ENCODE results near the gene BEND7.

BEND7 gene

DNA sequence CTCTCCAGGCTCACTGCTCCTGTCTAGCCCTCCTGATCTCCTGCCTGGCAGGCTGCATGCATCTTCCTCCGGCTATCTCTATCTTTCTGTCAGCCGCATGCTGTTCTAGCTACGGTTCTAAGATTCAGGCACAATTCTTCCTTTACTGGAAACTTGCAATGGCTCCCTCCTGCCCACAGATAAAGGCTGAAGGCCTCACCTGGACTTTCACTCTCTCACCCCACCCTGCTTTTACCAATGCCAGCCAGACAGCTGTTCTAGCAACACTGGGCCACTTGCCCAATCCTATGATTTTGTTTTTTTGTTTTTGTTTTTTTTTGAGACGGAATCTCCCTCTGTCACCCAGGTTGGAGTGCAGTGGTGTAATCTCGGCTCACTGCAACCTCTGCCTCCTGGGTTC, 38.3 kb downstream of the BEND7 start:
- H3K4me3 ChIP-seq (ENCODE audit: low read depth in 1 of 5, low read length in 5 of 5) = no peak overlapping the region
- no peak overlapping the region for H3K9ac ChIP-seq (ENCODE audit: low read length in 5 of 5)
- H3K27me3 ChIP-seq (ENCODE audit: control insufficient read depth in 5 of 5, insufficient read depth in 4 of 5, low read length in 5 of 5) = no peaks in the 10 kb centered on the region
- H3K4me1 ChIP-seq (ENCODE audit: control insufficient read depth in 5 of 5, insufficient read depth in 5 of 5, low read length in 5 of 5) = no peaks in the 10 kb centered on the region
- H3K36me3 ChIP-seq (ENCODE audit: control insufficient read depth in 5 of 5, insufficient read depth in 5 of 5, low read length in 5 of 5) = peaks cover 0 to 15% (median 12%) of the 10 kb centered on the region in 5 donors
- H3K9me3 ChIP-seq (ENCODE audit: control insufficient read depth in 5 of 5, low read length in 5 of 5) = no peaks in the 10 kb centered on the region
- H3K27ac ChIP-seq (ENCODE audit: low read depth, low read length) = no peak overlapping the region

DNA sequence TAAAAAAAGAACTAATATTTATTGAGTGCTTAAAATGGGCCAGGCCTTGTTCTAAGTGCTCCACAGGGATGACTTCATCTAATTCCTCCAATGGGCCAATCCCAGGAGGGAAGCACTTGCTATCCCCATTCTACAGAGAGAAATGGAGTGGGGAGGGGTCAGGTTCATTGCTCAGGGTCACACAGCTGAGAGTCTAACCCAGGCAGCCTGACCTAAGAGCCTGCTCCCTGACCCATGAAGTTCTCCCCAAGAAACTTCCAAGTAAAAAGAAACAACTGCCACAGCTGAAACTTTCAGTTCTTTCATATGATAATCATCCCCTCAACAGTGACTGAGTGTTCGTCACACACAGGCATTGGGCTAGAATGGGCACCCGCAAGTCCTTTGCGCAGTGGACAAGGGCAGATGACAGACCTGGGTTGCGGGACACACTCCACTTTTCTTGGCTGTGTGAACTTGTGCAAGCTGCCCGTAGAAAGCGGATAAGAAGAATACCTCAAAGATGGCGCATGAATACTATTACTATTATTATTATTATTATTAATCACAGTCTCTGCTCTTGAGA, 39.7 kb downstream of the BEND7 start:
- H3K4me3 ChIP-seq (ENCODE audit: low read depth in 1 of 5, low read length in 5 of 5) = no peak overlapping the region
- H3K27me3 ChIP-seq (ENCODE audit: control insufficient read depth in 5 of 5, insufficient read depth in 4 of 5, low read length in 5 of 5) = no peaks in the 10 kb centered on the region
- H3K9ac ChIP-seq (ENCODE audit: low read length in 5 of 5) = no peak overlapping the region
- H3K36me3 ChIP-seq (ENCODE audit: control insufficient read depth in 5 of 5, insufficient read depth in 5 of 5, low read length in 5 of 5) = peaks cover 0 to 13% (median 10%) of the 10 kb centered on the region in 5 donors
- no peak overlapping the region for H3K27ac ChIP-seq (ENCODE audit: low read depth, low read length)
- no peaks in the 10 kb centered on the region for H3K9me3 ChIP-seq (ENCODE audit: control insufficient read depth in 5 of 5, low read length in 5 of 5)
- H3K4me1 ChIP-seq (ENCODE audit: control insufficient read depth in 5 of 5, insufficient read depth in 5 of 5, low read length in 5 of 5) = no peaks in the 10 kb centered on the region

DNA sequence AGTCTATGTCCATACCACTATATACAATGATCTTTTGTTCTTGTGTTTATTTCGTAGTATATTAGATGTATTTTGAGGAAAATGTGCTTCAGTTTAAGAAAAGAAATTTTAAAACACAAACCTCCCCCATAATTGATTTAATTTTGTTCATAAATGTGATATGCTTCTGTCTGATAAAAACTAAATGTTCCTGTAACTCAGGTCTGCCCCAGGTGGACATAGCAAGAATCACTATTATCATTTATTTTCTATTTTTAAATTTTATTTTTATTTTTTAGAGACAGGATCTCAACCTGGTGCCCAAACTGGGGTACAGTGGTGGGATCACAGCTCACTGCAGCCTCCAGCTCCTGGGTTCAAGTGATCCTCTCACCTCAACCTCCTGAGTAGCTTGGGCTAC, 43.2 kb downstream of the BEND7 start:
- Histone ChIP-seq H3K4me1 (ENCODE audit: control insufficient read depth in 5 of 5, insufficient read depth in 5 of 5, low read length in 5 of 5) (peaks cover 0 to 4% (median 0%) of the 10 kb centered on the region in 5 donors), H3K4me3 (ENCODE audit: low read depth in 1 of 5, low read length in 5 of 5) (no peak overlapping the region), H3K36me3 (ENCODE audit: control insufficient read depth in 5 of 5, insufficient read depth in 5 of 5, low read length in 5 of 5) (peaks cover 0 to 27% (median 14%) of the 10 kb centered on the region in 5 donors)

DNA sequence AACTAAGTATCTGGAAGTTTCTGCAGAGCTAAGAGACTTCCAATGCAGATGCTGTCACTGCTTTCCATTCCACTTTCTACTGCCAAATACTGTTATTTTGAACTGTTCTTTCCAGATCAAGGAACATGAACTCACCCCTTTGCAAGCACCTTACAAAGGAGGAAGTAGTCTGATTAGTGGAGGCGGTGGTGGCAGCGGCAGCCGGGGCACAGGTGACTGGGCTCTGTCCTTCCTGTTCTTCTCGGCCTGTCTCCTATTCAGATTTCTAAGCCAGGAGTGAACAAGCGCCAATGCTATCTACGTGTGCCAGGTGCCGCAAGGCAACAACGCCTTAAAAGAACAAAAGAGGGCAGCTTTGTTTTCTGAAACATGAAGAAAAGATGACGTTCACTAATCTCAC, 44.9 kb downstream of the BEND7 start:
- Histone ChIP-seq H3K4me3 (ENCODE audit: low read depth in 1 of 5, low read length in 5 of 5) (no peak overlapping the region), H3K4me1 (ENCODE audit: control insufficient read depth in 5 of 5, insufficient read depth in 5 of 5, low read length in 5 of 5) (peaks cover 0 to 4% (median 0%) of the 10 kb centered on the region in 5 donors), H3K9me3 (ENCODE audit: control insufficient read depth in 5 of 5, low read length in 5 of 5) (no peaks in the 10 kb centered on the region), H3K27ac (ENCODE audit: low read depth, low read length) (no peak overlapping the region), H3K36me3 (ENCODE audit: control insufficient read depth in 5 of 5, insufficient read depth in 5 of 5, low read length in 5 of 5) (peaks cover 2 to 26% (median 13%) of the 10 kb centered on the region in 5 donors), H3K9ac (ENCODE audit: low read length in 5 of 5) (no peak overlapping the region), H3K27me3 (ENCODE audit: control insufficient read depth in 5 of 5, insufficient read depth in 4 of 5, low read length in 5 of 5) (no peaks in the 10 kb centered on the region)

More for the DNA sequence above, 43.2 kb downstream of the BEND7 start:
- H3K27me3 ChIP-seq (ENCODE audit: control insufficient read depth in 5 of 5, insufficient read depth in 4 of 5, low read length in 5 of 5) = no peaks in the 10 kb centered on the region
- no peaks in the 10 kb centered on the region for H3K9me3 ChIP-seq (ENCODE audit: control insufficient read depth in 5 of 5, low read length in 5 of 5)
- H3K9ac ChIP-seq (ENCODE audit: low read length in 5 of 5) = no peak overlapping the region
- H3K27ac ChIP-seq (ENCODE audit: low read depth, low read length) = no peak overlapping the region

DNA sequence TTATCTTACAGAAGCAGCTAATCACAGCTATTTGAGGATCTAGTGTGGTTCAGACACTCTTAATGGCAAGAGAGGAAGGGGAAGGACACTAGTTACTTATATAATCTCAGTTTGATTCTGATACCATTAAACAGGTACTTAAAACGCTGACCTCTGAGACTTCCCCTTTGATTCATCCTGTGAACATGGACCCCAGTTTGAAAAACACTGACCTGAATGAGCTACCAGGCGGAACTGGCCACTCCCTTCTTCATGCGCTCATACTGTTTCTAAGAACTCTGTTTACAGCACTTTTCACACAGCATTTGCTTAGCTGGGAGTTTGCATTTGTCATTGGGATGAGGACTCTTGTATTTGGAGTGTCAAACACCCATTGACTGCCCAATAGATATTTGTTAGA, 45.7 kb downstream of the BEND7 start:
- Histone ChIP-seq H3K36me3 (ENCODE audit: control insufficient read depth in 5 of 5, insufficient read depth in 5 of 5, low read length in 5 of 5) (peaks cover 2 to 26% (median 13%) of the 10 kb centered on the region in 5 donors), H3K4me1 (ENCODE audit: control insufficient read depth in 5 of 5, insufficient read depth in 5 of 5, low read length in 5 of 5) (peaks cover 0 to 4% (median 0%) of the 10 kb centered on the region in 5 donors), H3K4me3 (ENCODE audit: low read depth in 1 of 5, low read length in 5 of 5) (no peak overlapping the region), H3K27ac (ENCODE audit: low read depth, low read length) (no peak overlapping the region), H3K9me3 (ENCODE audit: control insufficient read depth in 5 of 5, low read length in 5 of 5) (no peaks in the 10 kb centered on the region), H3K9ac (ENCODE audit: low read length in 5 of 5) (no peak overlapping the region), H3K27me3 (ENCODE audit: control insufficient read depth in 5 of 5, insufficient read depth in 4 of 5, low read length in 5 of 5) (no peaks in the 10 kb centered on the region)

DNA sequence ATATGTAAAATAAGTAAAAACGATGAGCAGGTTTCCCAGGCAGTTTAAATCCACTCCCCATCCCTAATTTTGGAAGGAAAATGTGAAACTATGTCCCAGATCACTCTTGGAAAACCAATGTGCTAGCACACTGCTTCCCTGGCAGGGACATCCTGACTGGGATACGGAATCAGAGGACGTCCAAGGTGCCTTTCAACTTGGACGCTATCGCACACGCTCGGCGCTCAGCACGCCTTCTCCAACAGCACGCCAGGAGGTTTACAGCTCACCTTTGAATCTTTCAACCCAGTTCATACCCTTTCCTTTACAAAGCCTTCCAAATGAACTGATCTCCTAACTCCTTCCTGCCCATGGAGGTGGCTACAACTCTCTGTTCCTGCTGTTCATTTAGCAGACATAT, 47.1 kb downstream of the BEND7 start:
- H3K27me3 ChIP-seq (ENCODE audit: control insufficient read depth in 5 of 5, insufficient read depth in 4 of 5, low read length in 5 of 5) = no peaks in the 10 kb centered on the region
- peaks cover 2 to 26% (median 13%) of the 10 kb centered on the region in 5 donors for H3K36me3 ChIP-seq (ENCODE audit: control insufficient read depth in 5 of 5, insufficient read depth in 5 of 5, low read length in 5 of 5)
- H3K4me3 ChIP-seq (ENCODE audit: low read depth in 1 of 5, low read length in 5 of 5) = no peak overlapping the region
- no peak overlapping the region for H3K27ac ChIP-seq (ENCODE audit: low read depth, low read length)
- H3K4me1 ChIP-seq (ENCODE audit: control insufficient read depth in 5 of 5, insufficient read depth in 5 of 5, low read length in 5 of 5) = peaks cover 0 to 4% (median 0%) of the 10 kb centered on the region in 5 donors
- H3K9me3 ChIP-seq (ENCODE audit: control insufficient read depth in 5 of 5, low read length in 5 of 5) = no peaks in the 10 kb centered on the region
- H3K9ac ChIP-seq (ENCODE audit: low read length in 5 of 5) = no peak overlapping the region

DNA sequence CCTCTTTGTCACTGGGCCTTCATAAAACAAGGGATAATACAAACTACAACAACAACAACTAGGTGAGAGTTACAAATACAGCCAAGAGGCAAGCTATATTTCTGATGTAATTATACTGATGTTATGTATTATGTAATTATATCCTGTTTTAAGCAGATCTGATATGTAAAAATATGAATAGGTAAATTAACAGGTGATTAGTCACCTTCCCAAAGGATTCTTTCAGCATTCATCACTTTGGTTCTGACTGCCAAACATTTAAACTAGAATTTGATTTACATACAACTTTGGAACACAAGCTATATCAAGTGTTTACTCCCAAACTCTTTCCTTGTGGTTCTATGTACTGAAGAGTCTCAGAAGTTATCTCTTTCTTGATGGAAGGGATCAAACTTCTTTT, 53.7 kb downstream of the BEND7 start:
- H3K9ac ChIP-seq (ENCODE audit: low read length in 5 of 5) = no peak overlapping the region
- no peak overlapping the region for H3K27ac ChIP-seq (ENCODE audit: low read depth, low read length)
- H3K4me1 ChIP-seq (ENCODE audit: control insufficient read depth in 5 of 5, insufficient read depth in 5 of 5, low read length in 5 of 5) = no peaks in the 10 kb centered on the region
- no peak overlapping the region for H3K4me3 ChIP-seq (ENCODE audit: low read depth in 1 of 5, low read length in 5 of 5)
- H3K36me3 ChIP-seq (ENCODE audit: control insufficient read depth in 5 of 5, insufficient read depth in 5 of 5, low read length in 5 of 5) = peaks cover 3 to 16% (median 14%) of the 10 kb centered on the region in 5 donors
- H3K9me3 ChIP-seq (ENCODE audit: control insufficient read depth in 5 of 5, low read length in 5 of 5) = no peaks in the 10 kb centered on the region
- no peaks in the 10 kb centered on the region for H3K27me3 ChIP-seq (ENCODE audit: control insufficient read depth in 5 of 5, insufficient read depth in 4 of 5, low read length in 5 of 5)

DNA sequence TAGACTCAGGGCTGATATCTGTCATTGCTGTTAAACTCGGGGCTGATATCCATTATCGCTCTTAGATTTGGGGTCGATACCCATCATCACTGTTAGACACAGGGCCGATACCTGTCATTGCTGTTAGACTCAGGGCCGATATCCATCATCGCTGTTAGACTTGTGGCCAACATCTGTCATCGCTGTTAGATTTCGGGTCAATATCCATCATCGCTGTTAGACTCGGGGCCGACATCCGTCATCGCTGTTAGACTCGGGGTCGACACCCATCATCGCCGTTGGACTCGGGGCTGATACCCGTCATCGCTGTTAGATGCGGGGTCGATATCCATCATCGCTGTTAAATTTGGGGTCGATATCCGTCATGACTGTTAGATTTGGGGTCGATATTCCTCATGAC, 54.8 kb downstream of the BEND7 start:
- H3K4me1 ChIP-seq (ENCODE audit: control insufficient read depth in 5 of 5, insufficient read depth in 5 of 5, low read length in 5 of 5) = no peaks in the 10 kb centered on the region
- H3K9ac ChIP-seq (ENCODE audit: low read length in 5 of 5) = no peak overlapping the region
- H3K27ac ChIP-seq (ENCODE audit: low read depth, low read length) = no peak overlapping the region
- H3K9me3 ChIP-seq (ENCODE audit: control insufficient read depth in 5 of 5, low read length in 5 of 5) = no peaks in the 10 kb centered on the region
- no peaks in the 10 kb centered on the region for H3K27me3 ChIP-seq (ENCODE audit: control insufficient read depth in 5 of 5, insufficient read depth in 4 of 5, low read length in 5 of 5)
- peaks cover 0 to 14% (median 12%) of the 10 kb centered on the region in 5 donors for H3K36me3 ChIP-seq (ENCODE audit: control insufficient read depth in 5 of 5, insufficient read depth in 5 of 5, low read length in 5 of 5)
- no peak overlapping the region for H3K4me3 ChIP-seq (ENCODE audit: low read depth in 1 of 5, low read length in 5 of 5)

DNA sequence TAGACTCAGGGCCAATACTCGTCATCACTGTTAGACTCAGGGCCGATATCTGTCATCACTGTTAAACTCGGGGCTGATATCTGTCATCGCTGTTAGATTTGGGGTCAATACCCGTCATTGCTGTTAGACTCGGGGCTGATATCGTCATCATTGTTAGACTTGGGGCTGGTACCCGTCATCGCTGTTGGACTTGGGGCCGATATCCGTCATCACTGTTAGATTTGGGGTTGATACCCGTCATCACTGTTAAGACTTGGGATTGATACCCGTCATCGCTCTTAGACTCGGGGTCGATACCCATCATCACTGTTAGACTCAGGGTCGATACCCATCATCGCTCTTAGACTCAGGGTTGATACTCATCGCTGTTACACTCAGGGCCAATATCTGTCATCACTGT, 56.5 kb downstream of the BEND7 start:
- H3K9me3 ChIP-seq (ENCODE audit: control insufficient read depth in 5 of 5, low read length in 5 of 5) = no peaks in the 10 kb centered on the region
- no peaks in the 10 kb centered on the region for H3K27me3 ChIP-seq (ENCODE audit: control insufficient read depth in 5 of 5, insufficient read depth in 4 of 5, low read length in 5 of 5)
- no peak overlapping the region for H3K27ac ChIP-seq (ENCODE audit: low read depth, low read length)
- no peak overlapping the region for H3K9ac ChIP-seq (ENCODE audit: low read length in 5 of 5)
- no peak overlapping the region for H3K4me3 ChIP-seq (ENCODE audit: low read depth in 1 of 5, low read length in 5 of 5)
- peaks cover 0 to 14% (median 12%) of the 10 kb centered on the region in 5 donors for H3K36me3 ChIP-seq (ENCODE audit: control insufficient read depth in 5 of 5, insufficient read depth in 5 of 5, low read length in 5 of 5)
- no peaks in the 10 kb centered on the region for H3K4me1 ChIP-seq (ENCODE audit: control insufficient read depth in 5 of 5, insufficient read depth in 5 of 5, low read length in 5 of 5)

DNA sequence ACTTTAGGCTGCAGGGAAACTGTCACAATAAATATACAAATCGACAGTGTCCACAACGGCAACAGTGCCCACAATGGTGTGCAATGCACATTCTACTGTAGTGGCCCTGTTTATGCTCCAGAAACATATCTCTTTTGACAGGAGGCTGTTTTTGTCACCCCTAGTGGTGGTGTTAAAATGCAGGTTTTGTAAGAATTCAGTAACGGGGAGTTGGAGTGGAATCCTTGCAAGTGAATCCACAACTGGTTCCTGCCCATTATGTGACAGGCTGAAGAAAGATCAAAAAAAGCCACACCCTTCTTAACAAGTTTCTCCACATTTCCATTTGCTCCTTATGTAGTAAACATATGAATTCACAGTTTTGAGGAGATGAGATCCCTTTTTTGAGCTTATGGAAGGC, 58.5 kb downstream of the BEND7 start:
- no peak overlapping the region for H3K9ac ChIP-seq (ENCODE audit: low read length in 5 of 5)
- H3K36me3 ChIP-seq (ENCODE audit: control insufficient read depth in 5 of 5, insufficient read depth in 5 of 5, low read length in 5 of 5) = peaks cover 0 to 17% (median 12%) of the 10 kb centered on the region in 5 donors
- H3K27ac ChIP-seq (ENCODE audit: low read depth, low read length) = no peak overlapping the region
- no peaks in the 10 kb centered on the region for H3K9me3 ChIP-seq (ENCODE audit: control insufficient read depth in 5 of 5, low read length in 5 of 5)
- no peaks in the 10 kb centered on the region for H3K27me3 ChIP-seq (ENCODE audit: control insufficient read depth in 5 of 5, insufficient read depth in 4 of 5, low read length in 5 of 5)
- H3K4me1 ChIP-seq (ENCODE audit: control insufficient read depth in 5 of 5, insufficient read depth in 5 of 5, low read length in 5 of 5) = no peaks in the 10 kb centered on the region
- no peak overlapping the region for H3K4me3 ChIP-seq (ENCODE audit: low read depth in 1 of 5, low read length in 5 of 5)
